DMS53 treated with DMSO at 0.1 percent for 48 hours (cell line): Measurements from ENCODE around the gene DMD.

ENCODE experiments used
- DNase-seq: peaks from one replicate; lab custom pipeline; 2025; ENCODE audit not compliant: unreplicated experiment; lab: John Stamatoyannopoulos, UW

Gene DMD

GRCh38 chrX:33045245-33045644 is 166.1 kb downstream of the DMD start:
- DNase-seq = peak; percentile 33

- DNase-seq = no peak
These were observed 170.2 kb downstream of the DMD start for GRCh38 chrX:33041141-33041540.

DNA sequence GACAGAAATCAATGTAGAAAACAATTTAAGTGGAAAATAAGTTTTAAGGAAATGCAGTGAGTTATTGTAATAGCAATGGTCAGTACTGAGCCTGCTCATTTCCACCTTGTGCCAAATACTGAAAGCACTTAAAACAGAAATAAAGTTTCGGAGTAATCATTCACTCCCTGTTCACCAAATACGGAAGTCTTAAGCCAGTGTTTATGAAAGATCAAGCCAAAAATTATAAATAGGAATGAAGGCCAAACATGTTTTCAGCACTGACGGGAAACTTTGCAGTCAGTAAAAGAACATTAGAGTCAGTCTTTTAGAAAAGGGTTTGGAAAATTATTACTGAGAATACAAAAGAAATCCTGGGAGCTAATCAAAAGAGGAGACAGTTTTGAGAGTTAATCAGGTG is 178.6 kb downstream of the DMD start:
- DNase-seq = no peak

DNA sequence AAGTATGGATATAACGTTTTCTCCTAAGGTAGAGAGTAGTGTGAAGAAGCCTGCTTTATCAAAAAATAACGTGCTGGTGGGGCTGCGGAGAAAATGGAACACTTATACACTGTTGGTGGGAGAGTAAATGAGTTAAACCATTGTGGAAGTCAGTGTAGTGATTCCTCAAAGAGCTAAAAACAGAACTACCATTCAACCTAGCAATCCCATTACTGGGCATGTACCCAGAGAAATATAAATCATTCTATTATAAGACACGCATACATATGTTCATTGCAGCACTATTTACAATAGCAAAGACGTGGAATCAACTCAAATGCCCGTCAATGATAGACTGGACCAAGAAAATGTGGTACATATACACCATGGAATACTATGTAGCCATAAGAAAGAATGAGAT is 196.4 kb downstream of the DMD start:
- DNase-seq = no peak

DNA sequence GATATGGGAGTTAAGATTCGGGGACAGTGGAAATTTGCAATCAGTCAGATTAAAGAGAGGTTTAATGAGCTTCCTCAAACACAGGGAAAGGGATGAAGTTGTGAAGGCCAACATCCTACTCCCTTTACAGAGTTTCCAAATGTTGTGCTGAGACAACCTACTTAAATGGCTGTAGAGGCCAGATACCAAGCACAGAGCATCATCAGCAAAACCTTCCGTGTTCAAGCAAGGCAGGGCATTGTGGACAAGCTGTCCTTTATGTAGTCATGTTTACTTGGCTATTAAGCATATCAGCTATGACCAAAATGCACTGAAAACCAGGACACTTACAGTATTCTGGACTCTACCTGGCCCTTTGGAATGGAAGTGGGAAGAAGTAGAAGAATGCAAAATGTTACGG is 197.3 kb downstream of the DMD start:
- DNase-seq = no peak

- DNase-seq = no peak
These were observed 210.2 kb downstream of the DMD start for GRCh38 chrX:33001107-33001506.

DNA sequence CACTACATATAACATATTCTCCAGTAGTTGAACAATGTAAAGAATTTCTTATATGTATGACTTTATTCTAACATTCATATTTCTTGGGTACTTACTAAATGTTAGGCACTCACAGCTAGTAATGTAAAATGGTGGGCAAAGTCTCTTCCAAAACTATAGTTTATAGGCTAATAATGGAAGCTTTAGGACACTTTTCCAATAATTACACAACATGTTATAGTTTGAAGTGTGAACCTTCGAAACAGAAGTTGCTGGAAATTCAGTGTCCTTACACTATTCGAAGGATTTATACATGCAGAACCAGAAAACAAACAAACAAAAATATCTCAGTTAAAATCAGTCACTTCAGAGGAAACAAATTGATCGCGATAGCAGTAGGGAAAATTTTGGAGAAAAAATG is 212.6 kb downstream of the DMD start:
- no peak for DNase-seq

GRCh38 chrX:32995427-32995826 is 215.9 kb downstream of the DMD start:
- no peak for DNase-seq

GRCh38 chrX:32987142-32987541 is 224.2 kb downstream of the DMD start:
- no peak for DNase-seq

DNA sequence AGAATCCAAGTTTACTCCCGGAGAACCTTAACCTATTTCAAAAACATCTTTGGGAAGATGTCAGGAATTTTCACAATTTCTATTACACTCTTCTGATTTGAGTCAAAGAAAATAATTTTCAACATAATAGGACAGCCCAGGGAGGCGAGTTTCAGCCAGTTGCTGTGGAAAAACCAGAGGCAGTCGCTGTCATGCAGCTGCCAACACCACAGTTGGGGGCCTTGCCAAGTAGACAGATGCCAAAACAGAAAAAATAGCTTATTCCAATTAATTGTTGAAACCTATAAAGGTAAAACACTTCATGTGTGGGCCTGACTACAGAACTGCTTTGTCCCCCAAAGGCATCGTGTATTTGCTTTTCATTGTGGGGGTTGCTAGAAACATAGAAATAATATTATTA is 225.8 kb downstream of the DMD start:
- DNase-seq = no peak

GRCh38 chrX:32966821-32967355 is 244.5 kb downstream of the DMD start:
- DNase-seq = no peak

GRCh38 chrX:32954125-32954524 is 257.2 kb downstream of the DMD start:
- no peak for DNase-seq

DNA sequence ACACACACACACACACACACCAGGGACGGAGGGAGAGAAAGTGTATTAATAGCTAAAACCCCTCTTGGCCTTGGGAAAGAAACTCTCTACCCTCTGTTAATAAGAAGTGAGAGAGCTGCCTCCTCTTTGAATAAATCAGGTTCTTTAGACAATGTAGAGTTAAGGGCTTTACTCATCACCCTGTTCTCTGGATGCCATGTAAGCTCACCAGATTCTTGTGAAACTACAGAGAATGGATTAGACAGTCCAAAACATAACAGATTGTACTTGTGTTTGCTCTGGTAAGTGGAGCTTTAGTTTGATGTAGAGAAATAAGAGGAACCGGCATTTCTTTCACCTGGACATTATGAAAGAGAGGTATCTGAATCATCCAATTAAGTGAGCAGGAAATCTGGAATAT is 263.2 kb downstream of the DMD start:
- no peak for DNase-seq

GRCh38 chrX:32937043-32937442 is 274.3 kb downstream of the DMD start:
- no peak for DNase-seq

GRCh38 chrX:32933548-32933947 is 277.8 kb downstream of the DMD start:
- DNase-seq = no peak

DNA sequence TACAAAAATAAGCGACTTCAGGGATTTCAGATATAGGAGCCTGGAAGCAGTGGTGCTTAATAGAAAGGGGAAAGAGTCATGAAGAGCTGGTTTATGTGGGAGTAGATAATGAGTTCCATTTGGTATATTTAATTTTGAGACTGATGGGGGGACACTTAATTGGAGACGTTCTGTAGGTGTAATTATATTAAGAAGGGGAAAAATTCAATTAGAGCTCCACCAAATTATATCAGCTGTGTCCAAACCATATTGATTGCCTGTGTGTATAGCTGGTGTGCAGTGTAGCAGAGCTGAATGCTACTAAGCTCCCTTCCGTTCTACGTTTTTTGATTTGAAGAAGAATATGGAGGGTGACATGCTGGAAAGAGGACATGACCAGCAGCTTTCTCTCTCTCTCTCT is 282.3 kb downstream of the DMD start:
- DNase-seq = no peak

- DNase-seq = peak; percentile 39
These were observed 315.3 kb downstream of the DMD start for GRCh38 chrX:32896088-32896487.

DNA sequence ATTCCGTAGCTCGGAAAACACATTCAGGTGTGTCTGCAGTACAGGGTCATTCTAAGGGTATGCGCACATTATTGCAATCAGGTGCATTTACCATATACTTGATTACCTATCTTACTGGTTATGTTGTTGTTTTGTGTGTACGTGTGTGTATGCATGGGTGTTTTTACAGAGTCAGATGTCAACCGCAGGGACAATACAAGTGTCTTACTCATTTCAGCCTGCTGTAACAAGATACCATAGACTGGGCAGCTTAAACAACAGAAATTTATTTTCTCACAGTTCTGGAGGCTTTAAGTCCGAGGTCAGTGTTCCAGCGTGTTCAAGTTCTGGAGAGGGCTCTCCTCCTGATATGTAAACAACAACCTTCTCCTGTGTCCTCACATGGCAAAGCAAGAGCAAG is 316.7 kb downstream of the DMD start:
- peak; percentile 59 for DNase-seq

DNA sequence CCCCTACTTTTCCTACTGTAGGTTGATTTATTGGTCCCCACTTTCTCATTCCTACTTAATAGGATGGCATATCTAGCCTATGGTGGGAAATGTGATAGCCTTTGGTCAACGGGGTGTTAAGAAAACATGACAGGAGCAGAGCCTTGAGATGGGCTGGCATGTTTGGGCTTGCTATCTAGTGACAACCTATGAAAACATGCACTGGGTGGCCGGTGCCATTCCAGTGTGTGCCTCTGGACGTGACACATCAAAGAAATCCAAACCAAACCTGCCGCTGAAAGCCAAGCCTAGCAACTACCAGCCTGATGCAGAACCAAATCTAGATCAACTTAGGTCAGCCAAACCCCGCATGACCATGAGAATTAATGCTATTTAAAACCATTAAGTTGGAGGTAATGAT is 317.6 kb downstream of the DMD start:
- DNase-seq = no peak

DNA sequence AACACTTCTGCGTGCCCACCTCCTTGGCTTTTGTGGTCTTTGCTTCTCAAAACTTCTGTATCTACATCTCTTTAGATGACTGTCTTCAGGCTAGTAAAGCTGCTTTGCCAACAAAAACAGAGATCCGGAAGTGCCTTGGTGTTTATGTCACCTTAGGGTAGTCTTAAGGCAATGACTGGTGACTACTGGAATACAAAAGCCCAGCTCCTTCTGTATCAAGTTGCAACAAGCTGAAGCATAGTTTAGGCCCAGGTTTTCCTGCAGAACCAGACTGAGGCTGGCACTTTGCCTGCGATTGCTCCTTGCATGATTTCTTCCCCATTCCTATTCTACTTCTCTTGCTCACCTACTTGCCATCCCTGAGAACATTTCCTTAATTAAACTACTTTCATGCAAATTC is 333.8 kb downstream of the DMD start:
- no peak for DNase-seq

DNA sequence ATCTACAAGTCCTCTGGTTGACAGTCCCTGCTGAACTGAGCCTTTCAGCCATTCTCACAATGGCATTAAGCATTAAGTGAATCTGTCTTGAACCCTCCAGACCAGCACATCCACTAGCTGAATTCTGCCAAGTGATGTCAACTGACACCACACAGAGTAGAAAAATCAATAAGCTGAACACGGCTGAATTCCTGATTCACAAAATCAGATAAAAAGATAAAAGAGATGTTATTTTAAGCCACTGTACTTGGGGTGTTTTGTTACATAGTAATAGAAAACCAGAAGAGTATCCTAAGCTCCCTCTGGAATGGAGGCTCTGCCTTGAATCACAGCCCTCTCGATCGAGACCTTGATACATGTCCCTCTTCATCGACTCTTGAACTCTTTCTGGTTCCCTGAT is 336.5 kb downstream of the DMD start:
- no peak for DNase-seq

DNA sequence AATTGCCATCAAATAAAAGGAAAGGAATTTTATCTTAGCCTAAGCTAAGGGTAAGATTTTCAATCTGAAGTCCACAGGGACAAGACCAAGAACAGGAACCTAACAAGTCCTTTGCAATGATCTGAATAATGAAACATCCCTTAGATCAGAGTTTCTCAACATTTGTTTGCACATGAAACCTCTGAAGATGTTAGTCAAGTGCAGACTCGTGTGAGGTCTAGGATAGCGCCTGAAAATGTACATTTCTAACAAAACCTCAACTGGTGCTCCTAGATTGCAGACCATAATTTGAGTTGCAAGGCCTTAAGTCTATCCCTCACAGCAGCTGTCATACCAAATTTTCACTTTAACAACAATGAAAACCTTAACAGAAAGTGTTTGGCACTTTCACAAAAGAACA is 337.6 kb downstream of the DMD start:
- DNase-seq = no peak

DNA sequence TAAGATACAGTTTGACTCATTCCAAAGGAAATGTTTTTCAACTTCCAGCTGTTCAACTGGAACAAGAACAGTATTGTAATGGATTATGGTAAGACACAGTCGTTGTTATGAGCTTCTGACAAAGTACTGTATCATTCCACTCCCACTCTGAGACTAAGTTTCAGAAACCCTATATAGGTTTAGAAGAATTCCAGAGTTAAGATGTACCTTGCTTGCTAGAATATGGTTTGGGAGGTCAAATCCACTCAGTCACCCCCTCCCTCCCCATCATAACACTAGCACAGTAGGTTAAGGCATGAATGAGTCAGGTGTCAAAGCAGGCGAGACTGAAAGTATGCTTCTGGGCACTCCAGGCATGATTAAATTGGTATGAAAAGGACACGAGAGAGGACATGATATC is 339.7 kb downstream of the DMD start:
- no peak for DNase-seq

- no peak for DNase-seq
These were observed 342.8 kb downstream of the DMD start for GRCh38 chrX:32868524-32868895.
